H9 (cell line): ENCODE data around the gene FOXD1. TPM values are rescaled to one million over a fixed set of nuclear protein-coding genes. Genes with fewer than 3 reads are reported as not detected.

Experiments used
- DNase-seq: peaks from one replicate; pipeline ENCODE4 v3.0.0-alpha.2; 2017
- H2AFZ ChIP-seq: one replicate; pipeline ENCODE4 v1.6.1; 2013; ENCODE audit warnings: mild to moderate bottlenecking, low read length, control low read depth, moderate library complexity
- H2AK5ac ChIP-seq: 2 replicates; pipeline ENCODE4 v1.6.1; 2013; ENCODE audit warnings: low read length, control low read depth, mixed read lengths; ENCODE audit not compliant: insufficient read length
- H2BK120ac ChIP-seq: one replicate; pipeline ENCODE4 v1.6.1; 2013; ENCODE audit warnings: low read depth, mild to moderate bottlenecking, low read length, control low read depth, inconsistent platforms; ENCODE audit not compliant: poor library complexity, severe bottlenecking
- H2BK12ac ChIP-seq: 2 replicates; pipeline ENCODE4 v1.6.1; 2013; ENCODE audit warnings: low read length, control low read depth, mixed read lengths, low read depth; ENCODE audit not compliant: insufficient read length
- H2BK15ac ChIP-seq: 2 replicates; pipeline ENCODE4 v1.6.1; 2013; ENCODE audit warnings: low read depth, low read length, control low read depth
- H2BK20ac ChIP-seq: one replicate; pipeline ENCODE4 v1.6.1; 2013; ENCODE audit warnings: low read depth, mild to moderate bottlenecking, low read length, control low read depth, inconsistent platforms; ENCODE audit not compliant: poor library complexity, severe bottlenecking
- H2BK5ac ChIP-seq: 2 replicates; pipeline ENCODE4 v1.6.1; 2013; ENCODE audit warnings: low read length, control low read depth, mixed read lengths; ENCODE audit not compliant: insufficient read length
- H3K14ac ChIP-seq: 2 replicates; pipeline ENCODE4 v1.6.1; 2013; ENCODE audit warnings: low read length, control low read depth; ENCODE audit not compliant: insufficient read depth
- H3K18ac ChIP-seq: 2 replicates; pipeline ENCODE4 v1.6.1; 2013; ENCODE audit warnings: low read depth, mild to moderate bottlenecking, mixed read lengths, low read length, control low read depth; ENCODE audit not compliant: insufficient read length
- H3K23ac ChIP-seq: 2 replicates; pipeline ENCODE4 v1.6.1; 2013; ENCODE audit warnings: low read length, control low read depth, mixed read lengths, low read depth; ENCODE audit not compliant: insufficient read length
- H3K23me2 ChIP-seq: 2 replicates; pipeline ENCODE4 v1.6.1; 2013; ENCODE audit warnings: low read depth, mild to moderate bottlenecking, mixed read lengths, low read length, control low read depth; ENCODE audit not compliant: insufficient read length, poor library complexity, severe bottlenecking
- H3K27ac ChIP-seq: 2 replicates; pipeline ENCODE4 v1.5.1; 2013; ENCODE audit warnings: low read length, control low read depth, mixed read lengths, low read depth; ENCODE audit not compliant: insufficient read length
- H3K27me3 ChIP-seq: 2 replicates; pipeline ENCODE4 v1.6.1; 2013; ENCODE audit warnings: low read length, control low read depth, inconsistent platforms; ENCODE audit not compliant: insufficient read depth
- H3K4ac ChIP-seq: 2 replicates; pipeline ENCODE4 v1.6.1; 2013; ENCODE audit warnings: low read depth, mild to moderate bottlenecking, control low read depth, inconsistent platforms, low read length, moderate library complexity
- H3K4me1 ChIP-seq: 2 replicates; pipeline ENCODE4 v1.6.1; 2013; ENCODE audit warnings: low read length, control low read depth, inconsistent platforms; ENCODE audit not compliant: insufficient read depth
- H3K4me2 ChIP-seq: 2 replicates; pipeline ENCODE4 v1.6.1; 2013; ENCODE audit warnings: low read length, control low read depth, mixed read lengths; ENCODE audit not compliant: insufficient read length, insufficient read depth
- H3K56ac ChIP-seq: 2 replicates; pipeline ENCODE4 v1.6.1; 2013; ENCODE audit warnings: low read depth, mild to moderate bottlenecking, mixed read lengths, low read length, control low read depth; ENCODE audit not compliant: insufficient read length
- H3K79me1 ChIP-seq: 2 replicates; pipeline ENCODE4 v1.6.1; 2013; ENCODE audit warnings: low read depth, mild to moderate bottlenecking, moderate library complexity, low read length, control low read depth, inconsistent platforms; ENCODE audit not compliant: insufficient read depth, poor library complexity, severe bottlenecking
- H3K79me2 ChIP-seq: 2 replicates; pipeline ENCODE4 v1.6.1; 2013; ENCODE audit warnings: low read length, control low read depth, inconsistent platforms; ENCODE audit not compliant: insufficient read depth
- H3K9ac ChIP-seq: 2 replicates; pipeline ENCODE4 v1.6.1; 2013; ENCODE audit warnings: low read length, control low read depth, mixed read lengths; ENCODE audit not compliant: insufficient read length; ENCODE audit errors: extremely low read depth
- H3K9me3 ChIP-seq: one replicate; pipeline ENCODE4 v1.6.1; 2013; ENCODE audit warnings: low read depth, low read length, inconsistent platforms; ENCODE audit not compliant: control insufficient read depth
- H3T11ph ChIP-seq: one replicate; pipeline ENCODE4 v1.6.1; 2013; ENCODE audit warnings: mild to moderate bottlenecking, low read length, control low read depth, inconsistent platforms
- H4K20me1 ChIP-seq: one replicate; pipeline ENCODE4 v1.6.1; 2013; ENCODE audit not compliant: control insufficient read depth, insufficient read length, insufficient read depth
- H4K5ac ChIP-seq: 2 replicates; pipeline ENCODE4 v1.6.1; 2013; ENCODE audit warnings: low read depth, mild to moderate bottlenecking, mixed read lengths, low read length, control low read depth; ENCODE audit not compliant: insufficient read length
- H4K8ac ChIP-seq: replicated peaks from 2 replicates; pipeline ENCODE4 v1.6.1; 2013; ENCODE audit warnings: low read length, control low read depth, mixed read lengths, low read depth; ENCODE audit not compliant: insufficient read length
- H4K91ac ChIP-seq: 2 replicates; pipeline ENCODE4 v1.6.1; 2013; ENCODE audit warnings: low read depth, mild to moderate bottlenecking, moderate library complexity, mixed read lengths, low read length, control low read depth; ENCODE audit not compliant: insufficient read length
- H3K27ac Mint-ChIP-seq, 3 experiments: 2 replicates in 2 of 3; 3 replicates in 1 of 3; pipeline ENCODE4 v1.8.0; 2020 to 2021; ENCODE audit warnings: mixed read lengths in 3 of 3, mild to moderate bottlenecking in 1 of 3, moderate library complexity in 1 of 3
- H3K27me3 Mint-ChIP-seq: 2 replicates; pipeline ENCODE4 v1.8.0; 2021; ENCODE audit warnings: low read depth, mild to moderate bottlenecking, moderate library complexity, mixed read lengths
- H3K36me3 Mint-ChIP-seq, 3 experiments: 2 replicates in 2 of 3; 3 replicates in 1 of 3; pipeline ENCODE4 v1.8.0; 2020 to 2021; ENCODE audit warnings: low read depth in 3 of 3, mixed read lengths in 3 of 3; ENCODE audit not compliant: insufficient read depth in 1 of 3
- H3K4me1 Mint-ChIP-seq, 2 experiments: 2 replicates each; pipeline ENCODE4 v1.8.0; 2020; ENCODE audit warnings: mixed read lengths in 2 of 2
- H3K4me3 Mint-ChIP-seq, 2 experiments: 2 replicates in 1 of 2; 3 replicates in 1 of 2; pipeline ENCODE4 v1.8.0; 2020 to 2021; ENCODE audit warnings: mild to moderate bottlenecking in 2 of 2, mixed read lengths in 2 of 2, moderate library complexity in 1 of 2
- H3K9me3 Mint-ChIP-seq, 2 experiments: 2 replicates in 1 of 2; 3 replicates in 1 of 2; pipeline ENCODE4 v1.8.0; 2020; ENCODE audit warnings: mild to moderate bottlenecking in 2 of 2, mixed read lengths in 2 of 2, moderate library complexity in 1 of 2
- CTCF ChIP-seq: fragments of 200-600 bp; sonication (generic); conservative IDR thresholded peaks from 3 replicates; pipeline ENCODE4 v1.8.0; 2021; ENCODE audit warnings: antibody characterized with exemption, mild to moderate bottlenecking
- WGBS: extraction: QIAGEN DNeasy Blood & Tissue Kit; methylation state at CpG from one replicate; pipeline ENCODE4 v1.1.7; 2013; ENCODE audit warnings: missing lambda C conversion rate, low lambda C conversion rate, mixed read lengths; ENCODE audit not compliant: insufficient read length; ENCODE audit errors: extremely low coverage; 5-methylcytosine and 5-hydroxymethylcytosine counted together
- total RNA-seq: library from RNA; stranded (reverse); gene quantifications from 2 replicates; pipeline ENCODE4 v1.2.1, GENCODE V29; 2021

Gene FOXD1
- total RNA-seq, 1 experiment from 2014 or later = 0.20 TPM

- H3K14ac ChIP-seq = no peak overlapping the region
- H3K9me3 ChIP-seq = no peaks in the 10 kb centered on the region
- H3K27ac Mint-ChIP-seq = no peak overlapping the region
- H2BK120ac ChIP-seq = no peak overlapping the region
- no peaks in the 10 kb centered on the region for H3K79me1 ChIP-seq
- no peaks in the 10 kb centered on the region for H3K27me3 ChIP-seq
- no peak overlapping the region for H3K56ac ChIP-seq
- H3K79me2 ChIP-seq = no peaks in the 10 kb centered on the region
- H3K9me3 Mint-ChIP-seq = no peaks in the 10 kb centered on the region
- no peak overlapping the region for H2AFZ ChIP-seq
- H3K27ac ChIP-seq = no peak overlapping the region
- no peak overlapping the region for H3K9ac ChIP-seq
- TF ChIP-seq CTCF = no peak
- H3K4me1 ChIP-seq = peaks cover 5% of the 10 kb centered on the region; the same call in 1 of the 2 replicates
- no peaks in the 10 kb centered on the region for H3K23me2 ChIP-seq
- H3K4ac ChIP-seq = no peak overlapping the region
- H2BK15ac ChIP-seq = no peak overlapping the region
- H2BK5ac ChIP-seq = no peak overlapping the region
- H3K4me2 ChIP-seq = no peak overlapping the region
- H2BK20ac ChIP-seq = no peak overlapping the region
- no peak overlapping the region for H2BK12ac ChIP-seq
- H3T11ph ChIP-seq = no peak overlapping the region
- peaks cover 13% of the 10 kb centered on the region for H3K27me3 Mint-ChIP-seq
- H2AK5ac ChIP-seq = no peak overlapping the region
- H3K4me3 Mint-ChIP-seq = no peak overlapping the region
- H3K23ac ChIP-seq = no peak overlapping the region
- H4K20me1 ChIP-seq = no peaks in the 10 kb centered on the region
- DNase-seq = no peak
- no peaks in the 10 kb centered on the region for H3K36me3 Mint-ChIP-seq
- H4K8ac ChIP-seq = no peak overlapping the region
- no peak overlapping the region for H3K18ac ChIP-seq
- peaks cover 14 to 18% of the 10 kb centered on the region in 2 experiments for H3K4me1 Mint-ChIP-seq
- no peak overlapping the region for H4K91ac ChIP-seq
- WGBS = no CpG with 5 or more reads among the region's 1 CpG
- no peak overlapping the region for H4K5ac ChIP-seq
Measured at GRCh38 chr5:73405691-73406090, 42.9 kb downstream of the FOXD1 start.
